Body of pancreas (tissue), 4 donors: ENCODE results near the gene PDLIM1.

Experiments used
- CTCF ChIP-seq, 7 experiments: fragments of 450-650 bp in 4 of 7; fragments of 200-600 bp in 3 of 7; sonication (generic) in 3 of 7; IDR thresholded peaks; one replicate each; pipeline ENCODE4 v1.5.1; 2016 to 2019; ENCODE audit warnings: antibody characterized with exemption in 7 of 7
- POLR2A ChIP-seq, 3 donors: fragments of 450-650 bp; IDR thresholded peaks; one replicate each; pipeline ENCODE4 v1.6.1; 2016; ENCODE audit warnings: antibody characterized with exemption in 3 of 3, mild to moderate bottlenecking in 2 of 3

GRCh38 chr10:95332666-95333249, 42.0 kb upstream of the PDLIM1 start:
- TF ChIP-seq CTCF (IDR thresholded peaks at IDR 0.05), result no peak
- TF ChIP-seq POLR2A (IDR thresholded peaks at IDR 0.05), result no peak
